Measurements from ENCODE around the gene SI. TPM values are rescaled to one million over a fixed set of nuclear protein-coding genes. Genes with fewer than 3 reads are reported as not detected.
"Not testable (repeated sequence)": the region's sequence is repeated elsewhere in the genome, so short reads cannot be mapped to it uniquely, and the experiment has no call there.

The SI gene
- total RNA-seq, 2 donors from 2014 or later, result not detected

- 89 to 92% methylated on average over 5 to 6 of the region's 6 CpGs for WGBS, 2 experiments (ENCODE audit: insufficient coverage in 1 of 2, insufficient read length in 1 of 2)
- H3K27me3 Mint-ChIP-seq (ENCODE audit: insufficient read depth), result no peaks in the 10 kb centered on the region
Measured at GRCh38 chr3:164962610-164963009, 115.7 kb downstream of the SI start.

GRCh38 chr3:164952966-164953365 is 125.3 kb downstream of the SI start:
- no peak overlapping the region for H3K27ac ChIP-seq (ENCODE audit: low read depth, low read length)
- no peak for DNase-seq
- no peak overlapping the region for H3K4me3 Mint-ChIP-seq
- no peaks in the 10 kb centered on the region for H3K4me1 ChIP-seq (ENCODE audit: control insufficient read depth, insufficient read depth, low read length)
- no peak overlapping the region for H3K9ac ChIP-seq (ENCODE audit: extremely low read depth, low read length, poor library complexity, severe bottlenecking)
- H3K9me3 ChIP-seq (ENCODE audit: control insufficient read depth, low read length), result no peaks in the 10 kb centered on the region
- H3K9me3 Mint-ChIP-seq, result no peaks in the 10 kb centered on the region
- no peaks in the 10 kb centered on the region for H3K27me3 ChIP-seq (ENCODE audit: control insufficient read depth, insufficient read depth, low read length, poor library complexity, severe bottlenecking)
- H3K36me3 Mint-ChIP-seq (ENCODE audit: low read depth), result no peaks in the 10 kb centered on the region
- H3K27me3 Mint-ChIP-seq (ENCODE audit: insufficient read depth), result no peaks in the 10 kb centered on the region
- no peaks in the 10 kb centered on the region for H3K4me1 Mint-ChIP-seq
- 91 to 100% methylated on average over 2 to 3 of the region's 3 CpGs for WGBS, 2 experiments (ENCODE audit: insufficient coverage in 1 of 2, insufficient read length in 1 of 2)
- H3K4me3 ChIP-seq (ENCODE audit: low read length), result no peak overlapping the region
- H3K27ac Mint-ChIP-seq, result no peak overlapping the region
- no peaks in the 10 kb centered on the region for H3K36me3 ChIP-seq (ENCODE audit: control insufficient read depth, insufficient read depth, low read length)
- no peak for TF ChIP-seq CTCF (conservative IDR thresholded peaks at IDR 0.05)

More at GRCh38 chr3:164962610-164963009, 115.7 kb downstream of the SI start:
- H3K4me3 ChIP-seq (ENCODE audit: low read length), result no peak overlapping the region
- no peak overlapping the region for H3K9ac ChIP-seq (ENCODE audit: extremely low read depth, low read length, poor library complexity, severe bottlenecking)
- no peaks in the 10 kb centered on the region for H3K27me3 ChIP-seq (ENCODE audit: control insufficient read depth, insufficient read depth, low read length, poor library complexity, severe bottlenecking)
- H3K36me3 ChIP-seq (ENCODE audit: control insufficient read depth, insufficient read depth, low read length), result no peaks in the 10 kb centered on the region
- no peak for TF ChIP-seq CTCF (conservative IDR thresholded peaks at IDR 0.05)
- no peak overlapping the region for H3K27ac ChIP-seq (ENCODE audit: low read depth, low read length)
- Mint-ChIP-seq H3K4me1 (no peaks in the 10 kb centered on the region), H3K4me3 (no peak overlapping the region), H3K9me3 (no peaks in the 10 kb centered on the region), H3K36me3 (ENCODE audit: low read depth) (no peaks in the 10 kb centered on the region), H3K27ac (no peak overlapping the region)
- no peaks in the 10 kb centered on the region for H3K9me3 ChIP-seq (ENCODE audit: control insufficient read depth, low read length)
- no peaks in the 10 kb centered on the region for H3K4me1 ChIP-seq (ENCODE audit: control insufficient read depth, insufficient read depth, low read length)
- no peak for DNase-seq

DNA sequence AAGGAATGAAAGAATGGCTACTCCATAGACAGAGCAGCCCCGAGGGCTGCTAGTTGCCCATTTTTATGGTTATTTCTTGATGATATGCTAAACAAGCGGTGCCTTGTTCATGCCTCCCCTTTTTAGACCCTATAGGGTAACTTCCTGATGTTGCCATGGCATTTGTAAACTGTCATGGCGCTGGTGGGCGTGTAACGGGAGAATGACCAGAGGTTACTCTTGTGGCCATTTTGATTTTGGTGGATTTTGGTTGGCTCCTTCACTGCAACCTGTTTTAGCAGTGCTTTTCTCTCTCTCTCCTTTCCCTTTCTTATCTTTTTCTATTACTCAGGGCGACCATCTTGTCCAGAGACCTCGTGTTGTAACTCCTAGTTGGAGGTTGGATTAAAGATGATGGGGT is 126.9 kb downstream of the SI start:
- 87 to 100% methylated on average over 2 to 7 of the region's 7 CpGs for WGBS, 2 experiments (ENCODE audit: insufficient coverage in 1 of 2, insufficient read length in 1 of 2)
- H3K9me3 Mint-ChIP-seq; H3K27ac Mint-ChIP-seq; H3K36me3 ChIP-seq (ENCODE audit: control insufficient read depth, insufficient read depth, low read length); H3K9ac ChIP-seq (ENCODE audit: extremely low read depth, low read length, poor library complexity, severe bottlenecking); H3K36me3 Mint-ChIP-seq (ENCODE audit: low read depth); H3K9me3 ChIP-seq (ENCODE audit: control insufficient read depth, low read length); H3K27me3 ChIP-seq (ENCODE audit: control insufficient read depth, insufficient read depth, low read length, poor library complexity, severe bottlenecking); DNase-seq; H3K4me1 Mint-ChIP-seq; H3K4me1 ChIP-seq (ENCODE audit: control insufficient read depth, insufficient read depth, low read length); H3K4me3 ChIP-seq (ENCODE audit: low read length); H3K27me3 Mint-ChIP-seq (ENCODE audit: insufficient read depth); H3K27ac ChIP-seq (ENCODE audit: low read depth, low read length); H3K4me3 Mint-ChIP-seq: not testable (repeated sequence)

- Mint-ChIP-seq H3K9me3 (peaks cover 10% of the 10 kb centered on the region), H3K4me1 (peaks cover 7% of the 10 kb centered on the region), H3K27me3 (ENCODE audit: insufficient read depth) (no peaks in the 10 kb centered on the region), H3K27ac (peak overlapping the region; percentile 70), H3K36me3 (ENCODE audit: low read depth) (no peaks in the 10 kb centered on the region), H3K4me3 (no peak overlapping the region)
- Histone ChIP-seq H3K4me1 (ENCODE audit: control insufficient read depth, insufficient read depth, low read length) (no peaks in the 10 kb centered on the region), H3K27ac (ENCODE audit: low read depth, low read length) (no peak overlapping the region), H3K36me3 (ENCODE audit: control insufficient read depth, insufficient read depth, low read length) (no peaks in the 10 kb centered on the region), H3K27me3 (ENCODE audit: control insufficient read depth, insufficient read depth, low read length, poor library complexity, severe bottlenecking) (no peaks in the 10 kb centered on the region), H3K9ac (ENCODE audit: extremely low read depth, low read length, poor library complexity, severe bottlenecking) (no peak overlapping the region), H3K4me3 (ENCODE audit: low read length) (no peak overlapping the region), H3K9me3 (ENCODE audit: control insufficient read depth, low read length) (peaks cover 10% of the 10 kb centered on the region)
- 73 to 79% methylated on average over 1 of the region's 1 CpG for WGBS, 2 experiments (ENCODE audit: insufficient coverage in 1 of 2, insufficient read length in 1 of 2)
- DNase-seq, result no peak
- no peak for TF ChIP-seq CTCF (conservative IDR thresholded peaks at IDR 0.05)
Measured at GRCh38 chr3:164940745-164941144, 137.6 kb downstream of the SI start.
